ENCODE measurements around the gene ARHGEF19. TPM values are rescaled to one million over a fixed set of nuclear protein-coding genes. Genes with fewer than 3 reads are reported as not detected.
"Not testable (repeated sequence)": the region's sequence is repeated elsewhere in the genome, so short reads cannot be mapped to it uniquely, and the experiment has no call there.

The ARHGEF19 gene
- total RNA-seq, 1 experiment from 2014 or later, result 10.6 TPM

GRCh38 chr1:16181887-16182719 lies 30.3 kb downstream of the ARHGEF19 start:
- peak; percentile 83 for DNase-seq (ENCODE audit: low spot score)

DNA sequence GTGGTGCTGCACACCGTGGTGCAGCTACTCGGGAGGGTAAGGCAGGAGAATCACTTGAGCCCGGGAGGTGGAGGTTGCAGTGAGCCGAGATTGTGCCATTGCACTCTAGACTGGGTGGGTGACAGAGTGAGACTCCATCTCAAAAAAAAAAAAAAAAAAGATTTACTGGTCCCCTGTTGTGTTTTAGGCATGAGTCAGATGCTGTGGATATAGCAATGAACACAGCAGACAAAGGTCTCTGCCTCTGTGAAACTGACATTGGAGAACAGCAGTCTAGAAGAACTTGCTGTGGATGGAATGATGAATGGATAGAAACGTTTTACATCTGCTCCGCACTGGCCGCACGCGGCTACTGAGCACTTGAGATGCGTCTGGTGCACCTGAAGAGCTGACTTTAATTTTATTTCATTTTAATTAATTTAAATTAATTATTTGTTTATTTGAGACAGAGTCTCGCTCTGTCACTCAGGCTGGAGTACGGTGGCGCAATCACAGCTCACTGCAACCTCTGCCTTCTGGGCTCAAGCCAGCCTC lies 32.1 kb downstream of the ARHGEF19 start:
- no peak for DNase-seq (ENCODE audit: low spot score)

- DNase-seq (ENCODE audit: low spot score), result no peak
These were observed 33.6 kb downstream of the ARHGEF19 start for GRCh38 chr1:16178596-16179497.

DNA sequence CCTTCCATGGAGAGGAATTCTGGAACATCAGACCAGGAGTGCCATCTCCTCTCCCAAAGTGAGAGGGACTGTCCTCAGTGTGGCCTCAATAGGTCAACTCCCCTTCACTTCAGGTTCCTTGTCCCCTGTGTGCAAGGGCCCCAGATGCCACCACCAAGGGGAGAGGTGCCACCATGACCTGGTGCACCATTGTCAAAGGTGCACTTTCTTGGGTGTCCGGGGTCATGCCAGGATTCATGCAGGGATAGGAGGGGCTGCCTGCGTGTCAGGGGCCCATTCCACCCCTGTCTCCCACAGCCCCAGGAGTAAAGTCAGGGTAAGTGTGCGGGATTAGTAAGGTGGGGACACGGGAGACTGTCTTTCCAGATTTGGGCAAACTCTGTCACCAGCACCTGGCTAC lies 35.1 kb downstream of the ARHGEF19 start:
- no peak for DNase-seq (ENCODE audit: low spot score)

DNA sequence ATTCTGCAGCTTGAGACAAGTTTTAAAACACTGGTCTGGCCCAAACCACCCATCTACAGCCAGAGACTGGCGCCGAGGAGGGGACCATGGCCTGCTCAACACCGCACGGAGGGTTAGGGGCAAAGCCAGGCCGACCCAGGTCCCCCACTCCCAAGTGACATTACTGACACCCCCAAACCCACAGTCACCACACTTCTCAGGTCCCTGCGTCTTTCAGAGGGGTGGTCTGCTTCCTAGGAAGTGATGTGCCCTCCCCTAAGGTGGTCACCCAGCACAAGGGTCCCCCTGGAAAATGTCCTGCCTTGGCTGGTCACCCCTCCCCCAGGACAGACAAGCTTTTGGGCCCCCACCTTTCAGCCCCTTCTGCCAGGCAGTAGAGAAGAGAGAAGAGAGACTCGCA lies 35.8 kb downstream of the ARHGEF19 start:
- no peak for DNase-seq (ENCODE audit: low spot score)

DNA sequence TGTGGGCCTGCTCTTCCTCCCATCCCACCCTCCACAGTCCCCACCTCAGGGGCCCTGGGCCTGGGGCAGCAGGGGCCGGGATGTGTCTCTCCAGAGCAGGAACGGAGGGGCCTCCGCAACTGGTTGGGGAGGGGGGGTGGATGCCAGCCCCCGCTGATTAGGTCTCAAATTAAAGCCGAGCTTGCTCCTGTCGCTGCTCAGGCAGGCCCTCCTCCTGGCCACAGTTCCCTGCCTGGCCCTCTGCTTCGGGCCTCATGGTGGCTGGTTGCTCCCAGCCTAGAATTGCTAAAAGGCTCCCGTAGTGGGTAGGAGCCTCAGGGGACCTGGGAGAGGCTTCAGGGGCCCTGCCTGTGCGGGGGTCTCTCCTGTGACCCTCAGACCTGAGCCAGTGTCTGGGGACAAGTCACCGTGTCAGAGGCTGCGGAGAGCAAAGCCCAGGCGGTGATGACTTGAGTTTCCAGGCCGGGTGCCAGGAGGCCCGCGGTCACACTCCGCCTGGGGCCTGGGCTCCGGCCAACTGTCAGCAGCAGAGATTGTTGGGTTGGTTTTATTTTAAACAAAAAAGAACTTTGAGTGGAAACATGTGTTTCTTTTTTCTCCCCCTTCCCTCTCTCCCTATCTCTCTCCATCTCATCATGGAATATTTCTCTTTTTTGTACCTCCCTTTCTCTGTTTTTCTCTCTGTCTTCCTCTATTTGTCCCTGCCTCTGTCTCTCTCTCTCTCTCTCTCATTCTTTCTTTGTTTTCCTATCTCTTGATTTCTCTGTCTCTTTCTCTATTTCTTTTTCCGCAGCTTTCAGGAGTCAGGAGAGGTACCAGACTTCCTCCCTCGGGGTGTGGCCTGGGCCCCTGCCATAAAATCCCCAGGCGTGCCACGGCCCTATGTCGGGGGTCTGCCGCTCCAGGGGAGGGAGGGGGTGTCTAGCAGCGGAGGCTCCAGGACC lies 36.6 kb downstream of the ARHGEF19 start:
- peak; percentile 89 for DNase-seq (ENCODE audit: low spot score)

GRCh38 chr1:16174886-16175598 lies 37.4 kb downstream of the ARHGEF19 start:
- DNase-seq (ENCODE audit: low spot score), result no peak

DNA sequence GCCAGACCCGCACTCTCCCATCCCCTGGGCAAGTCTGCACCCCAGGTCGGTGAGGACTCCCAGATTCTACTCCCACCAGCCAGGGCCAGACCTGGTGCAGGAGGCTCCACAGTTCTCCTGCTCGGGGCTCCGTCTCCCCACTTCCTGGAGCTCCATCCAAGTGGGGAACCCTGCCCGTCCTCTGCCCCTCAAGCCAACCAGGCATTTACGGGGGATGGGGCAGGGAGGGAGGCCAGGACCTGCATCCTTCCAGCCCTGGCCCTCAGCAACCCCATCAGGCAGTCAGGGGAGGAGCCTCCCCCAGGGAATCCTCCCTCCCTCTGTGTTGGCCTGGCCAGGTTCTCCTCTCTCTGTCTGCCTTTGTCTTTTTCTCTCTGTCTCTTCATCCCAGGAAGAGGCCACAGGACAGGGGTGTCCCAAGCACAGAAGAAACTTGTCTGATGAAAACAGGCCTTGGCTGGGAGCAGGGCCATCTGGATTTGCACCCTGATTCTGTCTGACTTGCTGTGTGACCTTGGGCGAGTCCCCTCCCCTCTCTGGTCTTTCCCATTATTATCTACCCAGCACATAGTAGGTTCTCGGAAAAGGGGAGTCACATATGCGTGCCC lies 38.1 kb downstream of the ARHGEF19 start:
- DNase-seq (ENCODE audit: low spot score), result no peak

DNA sequence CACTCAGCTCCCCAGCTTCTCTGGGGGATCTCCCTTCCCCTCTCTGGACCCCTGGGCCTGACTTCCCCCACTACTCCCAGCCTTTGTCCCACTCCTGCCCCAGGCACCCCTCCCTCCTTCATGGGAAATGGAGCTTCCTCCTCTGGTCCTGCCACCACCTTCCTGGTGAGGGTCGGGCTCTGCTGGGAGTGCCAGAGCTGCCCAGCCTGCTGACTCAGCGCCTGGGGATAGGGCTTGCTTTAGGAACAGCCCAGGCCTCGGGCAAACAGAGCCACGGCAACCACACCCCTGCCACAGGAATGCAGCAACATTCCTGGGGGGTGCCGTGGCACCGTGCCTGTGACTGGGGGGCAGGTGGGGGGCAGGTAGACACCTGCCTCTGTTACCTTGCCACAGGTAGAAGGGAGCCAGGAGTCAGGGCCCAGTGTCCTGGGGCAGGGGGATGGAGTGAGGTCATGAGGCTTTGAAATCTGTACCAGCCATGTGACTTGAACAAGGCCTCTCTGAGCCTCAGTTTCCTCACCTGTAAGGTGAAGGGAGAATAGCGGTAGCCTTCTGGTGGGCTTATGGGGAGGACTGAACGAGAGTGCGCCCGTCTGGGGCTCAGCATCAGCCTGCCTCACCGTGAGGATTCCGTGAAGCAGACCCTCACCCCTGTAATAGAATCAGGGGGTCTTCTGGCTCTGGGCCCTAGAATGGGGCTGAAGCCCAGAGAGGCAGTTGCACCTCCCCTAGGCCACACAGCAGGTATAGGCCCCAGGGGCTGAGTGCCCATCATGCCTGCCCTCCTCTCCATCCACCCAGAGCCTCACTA lies 38.8 kb downstream of the ARHGEF19 start:
- peak; percentile 90 for DNase-seq (ENCODE audit: low spot score)

- DNase-seq (ENCODE audit: low spot score), result peak; percentile 69
These were observed 39.4 kb downstream of the ARHGEF19 start for GRCh38 chr1:16172964-16173446.

GRCh38 chr1:16172218-16172830 lies 40.1 kb downstream of the ARHGEF19 start:
- DNase-seq (ENCODE audit: low spot score), result no peak

- DNase-seq (ENCODE audit: low spot score), result no peak
These were observed 40.9 kb downstream of the ARHGEF19 start for GRCh38 chr1:16171314-16172151.

GRCh38 chr1:16170283-16170673 lies 42.2 kb downstream of the ARHGEF19 start:
- no peak for DNase-seq (ENCODE audit: low spot score)

DNA sequence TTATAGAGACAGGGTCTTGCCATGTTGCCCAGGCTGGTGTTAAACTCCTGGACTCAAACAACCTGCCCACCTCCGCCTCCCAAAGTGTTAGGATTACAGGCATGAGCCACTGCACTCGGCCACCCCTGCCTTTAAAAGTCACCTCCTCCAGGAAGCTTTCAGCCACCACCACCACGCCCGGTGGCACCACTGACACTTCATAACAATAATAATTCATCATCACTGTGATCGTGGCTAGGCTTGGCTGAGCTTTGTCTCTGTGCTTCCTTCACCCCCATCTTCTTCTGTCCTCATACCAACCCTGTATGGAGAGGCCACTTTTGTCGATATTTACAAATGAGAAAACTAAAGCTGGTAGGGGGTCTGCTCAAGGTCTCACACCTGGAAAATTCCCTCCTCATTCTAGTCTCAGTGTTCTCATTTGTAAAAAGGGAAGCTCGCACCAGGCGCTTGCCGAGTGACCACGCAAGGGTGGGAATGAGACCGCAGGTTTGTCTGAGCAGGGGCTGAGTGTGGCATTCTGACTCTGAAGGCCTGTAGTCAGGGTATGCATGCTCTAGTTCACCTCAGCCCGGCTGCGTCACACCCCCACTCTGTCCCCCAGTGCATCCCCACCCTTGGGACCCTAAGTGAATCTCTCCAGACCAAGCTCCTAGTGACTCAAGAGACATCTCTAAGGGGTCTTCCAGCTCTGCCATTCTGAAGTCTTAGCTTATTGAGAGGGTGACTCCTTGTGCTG lies 43.7 kb downstream of the ARHGEF19 start:
- no peak for DNase-seq (ENCODE audit: low spot score)

DNA sequence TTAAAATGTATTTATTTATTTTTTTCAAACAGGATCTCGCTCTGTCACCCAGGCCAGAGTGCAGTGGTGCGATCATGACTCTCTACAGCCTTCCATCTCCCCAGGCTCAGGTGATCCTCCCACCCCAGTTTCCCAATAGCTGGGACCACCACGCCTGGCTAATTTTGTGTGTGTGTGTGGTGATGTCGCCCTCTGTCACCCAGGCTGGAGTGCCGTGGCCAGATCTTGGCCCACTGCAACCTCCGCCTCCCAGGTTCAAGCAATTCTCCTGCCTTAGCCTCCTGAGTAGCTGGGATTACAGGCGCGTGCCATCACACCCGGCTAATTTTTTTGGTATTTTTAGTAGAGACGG lies 44.3 kb downstream of the ARHGEF19 start:
- not testable (repeated sequence) for DNase-seq (ENCODE audit: low spot score)

DNA sequence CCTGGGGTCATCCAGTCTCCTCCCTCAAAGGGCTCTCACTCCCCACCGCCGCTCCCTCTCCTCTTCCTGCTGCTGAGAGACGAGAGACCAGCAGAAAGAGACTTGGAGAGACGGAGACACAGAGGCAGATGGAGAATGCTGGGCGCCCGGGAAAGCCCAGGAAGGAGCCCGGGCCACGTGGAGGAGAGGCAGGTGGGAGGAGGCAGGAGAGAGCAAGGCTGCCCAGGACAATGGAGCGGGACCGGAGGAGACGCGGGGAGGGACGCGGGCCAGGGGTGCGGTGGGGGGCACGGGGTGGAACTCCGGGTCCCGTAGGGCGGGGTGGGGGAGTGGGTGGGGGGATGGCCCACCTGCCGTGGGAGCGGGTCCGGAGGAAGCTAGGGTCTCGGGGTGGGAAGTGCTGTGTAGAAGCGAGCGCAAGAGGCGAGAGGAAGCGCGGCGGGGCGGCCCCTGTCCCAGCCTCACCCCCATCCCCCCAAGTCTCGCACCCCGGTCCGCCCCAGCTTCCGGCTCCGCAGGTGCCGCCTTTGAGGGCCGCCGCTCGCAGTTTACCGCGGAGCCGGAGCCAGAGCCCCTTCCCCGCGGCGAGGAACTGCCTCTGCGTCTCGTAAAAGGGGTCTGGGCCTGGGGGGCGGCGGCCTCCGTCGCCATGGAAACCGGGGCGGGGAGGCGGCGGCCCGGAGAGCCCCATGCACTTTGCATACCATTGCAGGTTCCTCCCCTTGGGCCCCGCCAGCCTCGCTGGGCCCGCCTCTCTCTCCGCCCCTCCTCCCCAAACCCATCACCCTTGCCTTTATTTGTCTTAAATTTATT lies 44.9 kb downstream of the ARHGEF19 start:
- no peak for DNase-seq (ENCODE audit: low spot score)
